Measurements from ENCODE around the gene FAM171A1. TPM values are rescaled to one million over a fixed set of nuclear protein-coding genes. Genes with fewer than 3 reads are reported as not detected.

The FAM171A1 gene
- total and polyA plus RNA-seq, 7 donors: 4.3 to 29.0 (median 7.2) TPM

DNA sequence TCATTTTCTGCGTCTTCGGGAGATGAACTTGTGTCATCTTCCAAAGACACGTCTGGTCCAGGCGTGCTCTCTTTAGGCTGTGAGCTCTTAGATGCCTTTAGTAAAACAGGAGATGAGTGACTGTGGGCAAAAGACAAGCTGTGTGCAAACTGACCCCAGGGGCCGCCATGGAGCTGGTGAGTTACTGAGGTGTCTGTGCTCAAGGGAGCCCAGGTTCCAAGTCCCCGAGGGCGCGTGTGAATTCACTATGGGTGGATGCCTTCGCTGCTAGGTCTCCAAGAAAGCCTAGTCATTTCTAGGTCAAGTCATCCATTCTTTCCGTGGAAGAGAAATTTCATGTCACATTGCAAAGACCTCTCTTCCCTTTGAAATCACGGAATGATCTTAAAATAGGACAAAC lies 118.7 kb downstream of the FAM171A1 start:
- H3K36me3 ChIP-seq: peaks cover 0 to 10% (median 0%) of the 10 kb centered on the region in 4 donors
- intact Hi-C loops (cut with DNase I): no loop called here
- no peaks in the 10 kb centered on the region for H3K4me1 ChIP-seq
- H3K4me3 ChIP-seq: no peak overlapping the region
- TF ChIP-seq, protein P1, sequence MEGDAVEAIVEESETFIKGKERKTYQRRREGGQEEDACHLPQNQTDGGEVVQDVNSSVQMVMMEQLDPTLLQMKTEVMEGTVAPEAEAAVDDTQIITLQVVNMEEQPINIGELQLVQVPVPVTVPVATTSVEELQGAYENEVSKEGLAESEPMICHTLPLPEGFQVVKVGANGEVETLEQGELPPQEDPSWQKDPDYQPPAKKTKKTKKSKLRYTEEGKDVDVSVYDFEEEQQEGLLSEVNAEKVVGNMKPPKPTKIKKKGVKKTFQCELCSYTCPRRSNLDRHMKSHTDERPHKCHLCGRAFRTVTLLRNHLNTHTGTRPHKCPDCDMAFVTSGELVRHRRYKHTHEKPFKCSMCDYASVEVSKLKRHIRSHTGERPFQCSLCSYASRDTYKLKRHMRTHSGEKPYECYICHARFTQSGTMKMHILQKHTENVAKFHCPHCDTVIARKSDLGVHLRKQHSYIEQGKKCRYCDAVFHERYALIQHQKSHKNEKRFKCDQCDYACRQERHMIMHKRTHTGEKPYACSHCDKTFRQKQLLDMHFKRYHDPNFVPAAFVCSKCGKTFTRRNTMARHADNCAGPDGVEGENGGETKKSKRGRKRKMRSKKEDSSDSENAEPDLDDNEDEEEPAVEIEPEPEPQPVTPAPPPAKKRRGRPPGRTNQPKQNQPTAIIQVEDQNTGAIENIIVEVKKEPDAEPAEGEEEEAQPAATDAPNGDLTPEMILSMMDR (IDR thresholded peaks at IDR 0.05): no peak
- TF ChIP-seq POLR2AphosphoS5 (IDR thresholded peaks at IDR 0.05) (no peak), EP300 (IDR thresholded peaks at IDR 0.05) (no peak), POLR2A (IDR thresholded peaks at IDR 0.05) (no peak)
- WGBS, 2 donors: 96 to 97% methylated on average over 11 of the region's 11 CpGs
- no peak for DNase-seq
- no peaks in the 10 kb centered on the region for H3K27me3 ChIP-seq
- no peak overlapping the region for H3K27ac ChIP-seq
- H3K9me3 ChIP-seq: no peaks in the 10 kb centered on the region

DNA sequence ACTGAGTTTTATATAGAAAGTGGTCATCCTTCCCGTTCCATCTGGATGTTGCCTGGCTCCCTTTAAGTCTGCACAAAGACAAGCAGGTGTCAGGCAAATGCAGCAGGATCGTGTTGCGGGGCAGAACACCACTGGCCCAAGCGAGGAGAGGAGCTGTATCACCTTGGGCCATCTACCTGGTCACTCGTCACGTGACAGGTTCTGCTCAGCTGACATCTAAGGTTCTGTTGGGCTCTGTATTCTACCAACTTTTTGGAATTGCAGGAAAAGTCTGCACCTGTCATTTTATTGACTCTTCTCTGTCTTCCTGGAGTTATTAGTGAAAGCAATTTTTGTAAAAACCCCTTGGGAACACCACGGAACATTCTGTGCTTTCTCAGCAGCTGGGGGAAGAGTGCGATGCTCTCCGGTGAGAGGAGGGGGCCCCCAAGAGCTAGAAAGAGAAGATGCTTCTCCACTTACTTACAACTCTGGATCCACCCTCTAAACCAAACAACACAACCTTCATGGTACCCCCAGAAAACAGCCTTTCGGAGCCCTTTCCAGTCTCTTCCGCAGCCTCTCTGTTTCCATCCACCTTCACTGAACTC lies 119.2 kb downstream of the FAM171A1 start:
- Histone ChIP-seq H3K4me3 (no peak overlapping the region), H3K27me3 (no peaks in the 10 kb centered on the region), H3K27ac (no peak overlapping the region), H3K36me3 (peaks cover 0 to 10% (median 0%) of the 10 kb centered on the region in 4 donors), H3K9me3 (no peaks in the 10 kb centered on the region), H3K4me1 (no peaks in the 10 kb centered on the region)
- 93 to 96% methylated on average over 11 of the region's 11 CpGs for WGBS, 2 donors
- DNase-seq: no peak
- no peak for TF ChIP-seq POLR2AphosphoS5 (IDR thresholded peaks at IDR 0.05)
- TF ChIP-seq, protein P1 (IDR thresholded peaks at IDR 0.05): no peak
- TF ChIP-seq EP300 (IDR thresholded peaks at IDR 0.05): no peak
- TF ChIP-seq POLR2A (IDR thresholded peaks at IDR 0.05): no peak
- intact Hi-C loops (cut with DNase I): no loop called here

DNA sequence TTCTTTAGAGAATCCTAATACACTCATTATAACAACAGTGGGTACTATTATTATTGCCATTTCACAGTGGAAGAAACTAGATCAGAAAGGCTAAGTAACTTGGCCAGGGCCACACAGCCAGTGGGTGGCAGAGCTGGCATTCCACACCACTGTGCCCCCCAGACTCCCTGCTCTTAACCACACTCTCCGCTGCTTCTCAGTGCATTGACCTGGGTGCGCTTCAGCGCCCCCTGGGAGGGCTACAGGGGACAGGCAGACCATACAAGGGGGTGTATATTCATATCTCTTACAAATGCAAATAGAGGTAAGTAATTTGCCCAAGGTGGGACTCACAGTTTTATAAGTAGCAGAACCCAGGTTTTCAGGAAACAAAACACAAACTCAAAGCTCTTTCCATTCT lies 125.6 kb downstream of the FAM171A1 start:
- Histone ChIP-seq H3K27me3 (no peaks in the 10 kb centered on the region), H3K9me3 (no peaks in the 10 kb centered on the region), H3K4me1 (no peaks in the 10 kb centered on the region), H3K27ac (no peak overlapping the region), H3K36me3 (peaks cover 0 to 10% (median 0%) of the 10 kb centered on the region in 4 donors), H3K4me3 (no peak overlapping the region)
- intact Hi-C loops (cut with DNase I): no loop called here
- WGBS, 2 donors: 78 to 90% methylated on average over 3 of the region's 3 CpGs
- no peak for DNase-seq
- no peak for TF ChIP-seq POLR2AphosphoS5 (IDR thresholded peaks at IDR 0.05)
- TF ChIP-seq, protein P1 (IDR thresholded peaks at IDR 0.05): no peak
- no peak for TF ChIP-seq POLR2A (IDR thresholded peaks at IDR 0.05)
- TF ChIP-seq EP300 (IDR thresholded peaks at IDR 0.05): no peak

DNA sequence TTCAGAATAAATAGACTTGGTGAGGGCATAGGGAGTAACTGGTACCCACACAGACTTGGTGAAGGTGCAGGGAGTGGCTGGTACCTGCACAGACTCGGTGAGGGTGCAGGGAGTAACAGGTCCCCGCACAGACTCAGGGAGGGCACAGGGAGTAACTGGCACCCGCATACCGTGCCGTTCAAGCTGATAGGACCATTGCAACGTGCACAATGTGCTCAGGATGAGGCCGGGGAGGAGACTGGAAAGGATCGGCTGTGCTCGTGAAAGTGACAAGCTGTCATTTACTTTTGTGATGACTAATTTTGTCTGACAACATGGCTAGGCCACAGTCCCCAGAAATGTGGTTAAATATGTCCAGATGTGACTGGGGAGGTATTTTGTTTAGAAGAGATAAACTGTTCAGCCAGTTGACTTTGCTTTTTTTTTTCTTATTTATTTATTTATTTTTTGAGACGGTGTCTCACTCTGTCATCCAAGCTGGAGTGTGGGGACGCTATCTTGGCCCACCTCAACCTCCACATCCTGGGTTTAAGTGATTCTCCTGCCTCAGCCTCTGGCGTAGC lies 126.4 kb downstream of the FAM171A1 start:
- Histone ChIP-seq H3K9me3 (no peaks in the 10 kb centered on the region), H3K4me1 (no peaks in the 10 kb centered on the region), H3K36me3 (peaks cover 0 to 10% (median 0%) of the 10 kb centered on the region in 4 donors), H3K27me3 (no peaks in the 10 kb centered on the region), H3K27ac (no peak overlapping the region), H3K4me3 (no peak overlapping the region)
- no peak for DNase-seq
- intact Hi-C loops (cut with DNase I): no loop called here
- TF ChIP-seq, protein P1 (IDR thresholded peaks at IDR 0.05): no peak
- WGBS, 2 donors: 91 to 93% methylated on average over 12 of the region's 12 CpGs
